Forelimb muscle (tissue), 1 donor: ENCODE results near the gene RDH11. TPM values are rescaled to one million over a fixed set of nuclear protein-coding genes. Genes with fewer than 3 reads are reported as not detected.

Experiments
- DNase-seq: peaks from one replicate; pipeline ENCODE4 v3.0.0-alpha.2; 2013; ENCODE audit warnings: low read depth
- polyA plus RNA-seq: library from polyadenylated mRNA; unstranded; fragments of 120-200 nt; gene quantifications from one replicate; pipeline ENCODE4 v1.2.1, GENCODE V29; 2013; ENCODE audit not compliant: insufficient read length

Gene RDH11
- polyA plus RNA-seq, 1 donor = 39.4 TPM

DNA sequence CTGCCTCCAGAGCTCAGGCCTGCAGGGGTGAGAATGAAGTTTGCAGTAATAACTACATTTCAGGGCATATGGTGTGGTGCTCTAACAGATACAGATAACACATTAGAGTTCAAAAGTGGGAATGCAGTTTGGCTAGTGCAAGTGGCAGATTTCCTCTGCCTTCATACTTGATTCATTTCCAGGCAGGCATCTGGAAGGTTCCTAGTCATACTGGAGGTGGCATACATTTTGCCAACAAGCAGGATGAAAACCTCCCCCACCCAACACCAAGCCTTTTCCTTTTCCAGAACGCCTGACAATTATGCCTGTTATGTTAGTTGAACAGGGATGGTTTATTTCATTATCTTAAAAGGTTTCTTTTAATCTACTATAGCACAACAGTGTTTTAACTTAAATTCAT, 45.4 kb downstream of the RDH11 start:
- no peak for DNase-seq

DNA sequence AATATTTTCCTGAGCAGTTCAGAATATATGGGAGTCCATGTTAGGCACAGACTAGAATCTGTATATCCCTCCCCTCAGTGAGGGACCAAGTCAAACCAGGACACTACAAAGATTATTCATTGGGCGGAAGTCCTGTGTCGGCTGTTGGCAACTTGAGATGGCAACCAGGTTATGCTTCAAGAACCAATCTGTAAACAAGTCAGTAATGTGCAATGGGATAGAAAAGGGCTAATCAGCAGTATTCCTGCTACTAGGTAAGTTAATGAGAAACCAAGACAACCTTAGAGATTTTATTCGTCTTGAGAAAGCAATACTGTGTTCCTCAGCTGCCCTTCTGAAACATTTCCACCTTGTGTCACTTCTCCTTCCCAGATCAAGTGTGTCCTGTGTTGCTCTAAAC, 49.4 kb downstream of the RDH11 start:
- no peak for DNase-seq

DNA sequence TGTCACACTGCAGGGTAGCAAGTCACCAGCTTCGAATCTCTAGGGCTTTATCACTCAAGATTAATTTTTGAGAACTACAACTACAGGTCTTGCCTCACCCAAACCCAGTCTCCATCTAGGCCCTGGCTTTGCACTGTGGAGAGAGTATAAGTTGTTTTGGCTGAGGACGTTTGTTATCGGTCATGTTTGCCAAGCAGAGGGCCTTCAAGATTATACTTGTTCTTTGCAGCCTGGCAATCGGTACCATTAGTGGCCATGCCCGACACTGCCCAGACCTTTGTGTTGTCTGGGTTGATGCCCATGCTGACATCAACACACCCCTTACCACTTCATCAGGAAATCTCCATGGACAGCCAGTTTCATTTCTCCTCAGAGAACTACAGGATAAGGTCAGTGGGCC, 50.1 kb downstream of the RDH11 start:
- DNase-seq = no peak

GRCh38 chr14:67644428-67644827, 51.1 kb downstream of the RDH11 start:
- no peak for DNase-seq

GRCh38 chr14:67643713-67644112, 51.9 kb downstream of the RDH11 start:
- DNase-seq = no peak

GRCh38 chr14:67641902-67642749, 53.4 kb downstream of the RDH11 start:
- DNase-seq = no peak

GRCh38 chr14:67641480-67641879, 54.1 kb downstream of the RDH11 start:
- DNase-seq = no peak

DNA sequence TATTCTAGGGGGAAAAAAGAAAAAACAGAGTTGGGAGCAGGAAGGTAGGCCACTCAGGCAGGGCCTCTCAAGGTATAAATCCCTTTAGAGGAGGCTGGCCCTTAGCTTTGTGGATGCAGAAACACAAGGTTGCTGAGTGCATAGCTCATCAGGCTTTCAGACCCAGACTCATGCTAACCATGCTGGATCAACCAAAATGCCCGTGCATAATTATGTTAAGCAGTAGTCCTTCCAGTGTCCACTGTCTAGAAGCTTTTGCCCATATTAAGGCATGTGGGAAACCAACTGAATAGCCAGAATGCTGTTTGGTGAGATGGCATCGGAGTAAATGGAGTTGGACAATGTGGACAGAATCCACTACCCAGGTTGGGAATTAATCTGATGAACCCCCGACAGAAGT, 56.9 kb downstream of the RDH11 start:
- no peak for DNase-seq

DNA sequence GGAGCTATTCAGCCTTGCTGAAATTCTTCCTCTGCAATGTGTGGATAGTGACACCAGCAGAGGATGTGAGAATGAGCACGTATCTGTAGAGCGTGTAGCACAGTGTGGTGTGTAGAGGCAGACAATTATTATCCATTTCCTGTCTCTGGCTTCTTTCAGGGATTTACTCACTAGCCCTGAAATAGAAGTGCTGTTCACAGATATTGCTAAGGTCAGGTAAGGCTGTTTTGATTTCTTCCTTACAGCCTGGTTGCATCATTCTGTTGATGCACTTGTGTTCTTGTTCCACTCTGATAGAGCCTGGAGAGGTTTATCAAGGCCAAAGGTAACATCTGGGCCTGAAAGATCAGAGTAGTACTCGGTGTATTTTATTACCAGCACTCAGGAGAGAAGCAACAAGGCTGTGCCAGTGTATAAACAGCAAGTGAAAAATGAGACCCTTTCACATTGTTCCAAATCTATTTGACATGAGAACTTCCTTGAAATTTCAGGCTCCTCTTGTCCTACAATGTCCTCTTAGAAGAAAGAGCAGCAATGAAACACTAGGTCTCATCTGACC, 59.1 kb downstream of the RDH11 start:
- no peak for DNase-seq

DNA sequence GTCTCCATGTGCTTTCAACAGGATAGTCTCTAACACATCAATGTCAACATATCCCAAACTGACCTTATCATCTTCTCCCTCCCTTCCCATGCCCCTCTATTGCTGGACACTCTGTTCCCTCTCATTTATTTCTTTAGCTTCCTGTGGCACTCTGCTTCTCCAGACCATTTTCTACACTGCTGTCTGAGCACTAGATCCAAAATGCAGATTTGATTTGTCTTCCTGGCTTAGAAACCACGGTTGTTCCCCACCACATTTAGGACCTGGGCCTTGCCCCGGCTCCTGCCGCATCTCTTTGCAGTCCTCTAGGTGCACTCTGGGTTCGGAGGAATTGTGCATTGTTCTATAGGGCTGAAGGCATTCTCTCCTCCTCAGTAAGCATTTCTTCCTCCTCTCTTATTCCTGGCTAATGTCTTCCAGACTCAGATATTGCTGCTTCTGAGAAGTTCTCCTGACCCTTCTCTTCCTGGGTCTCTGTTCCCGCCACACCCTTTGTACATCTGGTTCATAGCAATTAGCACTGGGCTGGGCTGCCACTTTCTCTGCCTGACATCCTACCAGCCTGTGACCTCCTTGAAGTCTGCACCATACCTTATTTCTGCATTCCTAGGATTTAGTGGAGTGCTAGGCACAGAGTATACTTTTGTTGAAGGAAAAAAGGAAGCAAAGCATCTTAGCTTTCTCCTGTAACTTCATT, 62.0 kb downstream of the RDH11 start:
- no peak for DNase-seq

- no peak for DNase-seq
Observed at GRCh38 chr14:67630938-67631337, 64.6 kb downstream of the RDH11 start.

GRCh38 chr14:67630186-67630585, 65.4 kb downstream of the RDH11 start:
- no peak for DNase-seq

DNA sequence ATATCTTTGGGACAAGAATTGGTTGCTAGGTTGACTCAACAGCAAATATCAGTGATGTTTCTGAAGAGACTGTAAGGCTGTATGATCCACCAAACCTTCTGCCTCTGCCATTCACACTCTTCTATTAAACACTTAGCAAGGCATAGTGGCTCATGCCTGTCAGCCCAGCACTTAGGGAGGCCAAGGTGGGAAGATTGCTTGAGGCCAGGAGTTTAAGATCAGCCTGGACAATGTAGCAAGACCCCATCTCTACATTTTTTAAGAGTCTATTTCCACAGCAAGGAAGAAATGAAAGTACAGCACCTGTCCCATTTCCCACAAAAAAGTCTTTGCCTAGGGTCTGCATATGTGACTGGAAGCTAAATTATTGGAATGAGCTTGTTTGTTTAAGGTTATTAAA, 68.0 kb downstream of the RDH11 start:
- DNase-seq = no peak

Other genes starting within 250 kb of the RDH11 start
- gene TMEM229B, start 207.0 kb downstream of the RDH11 start, polyA plus RNA-seq = 0.39 TPM
- 1.7 TPM for gene PLEKHH1, start 162.5 kb downstream of the RDH11 start, polyA plus RNA-seq
- 12.8 TPM for gene PIGH, start 95.5 kb downstream of the RDH11 start, polyA plus RNA-seq
- 2.3 TPM for gene ARG2, start 75.8 kb downstream of the RDH11 start, polyA plus RNA-seq
- gene VTI1B, start 21.1 kb downstream of the RDH11 start, polyA plus RNA-seq = 79.0 TPM
- 0.43 TPM for gene RDH12, start 6.1 kb upstream of the RDH11 start, polyA plus RNA-seq
- gene ZFYVE26, start 120.8 kb upstream of the RDH11 start, polyA plus RNA-seq = 12.8 TPM
- 7.3 TPM for gene RAD51B, start 124.0 kb upstream of the RDH11 start, polyA plus RNA-seq